B cell (primary cell): Measurements from ENCODE around the gene AOPEP. TPM values are rescaled to one million over a fixed set of nuclear protein-coding genes. Genes with fewer than 3 reads are reported as not detected.

Experiments used
- ATAC-seq: fragments of 200-7000 bp; cut with Tn5 transposase; one replicate; pipeline ENCODE4 v1.10.0; 2021; ENCODE audit warnings: low read depth, mild to moderate bottlenecking, moderate number of reproducible peaks, moderate library complexity
- CTCF ChIA-PET: fragments of 350-600 bp; sonication (Branson Sonifier 250); formaldehyde crosslinking; loops from one replicate; lab custom pipeline; 2021; ENCODE audit warnings: antibody characterized with exemption, inconsistent platforms; lab: Charles Lee
- POLR2A ChIA-PET: fragments of 350-600 bp; sonication (Branson Sonifier 250); formaldehyde crosslinking; loops from one replicate; lab custom pipeline; 2021; ENCODE audit warnings: antibody characterized with exemption; lab: Charles Lee
- DNase-seq: peaks from one replicate; pipeline ENCODE4 v3.0.0; 2013
- H2AFZ ChIP-seq: 2 replicates; pipeline ENCODE4 v1.6.1; 2012; ENCODE audit warnings: mild to moderate bottlenecking, low read depth, low read length; ENCODE audit not compliant: insufficient read depth, poor library complexity, severe bottlenecking
- H3K27ac ChIP-seq, 2 donors: 1 replicate in 1 of 2; 2 replicates in 1 of 2; pipeline ENCODE4 v1.5.1; 2012 to 2013; ENCODE audit warnings: low read length in 2 of 2, mild to moderate bottlenecking in 2 of 2, moderate library complexity in 1 of 2
- H3K27me3 ChIP-seq, 4 experiments: fragments of 200-600 bp in 1 of 4; sonication (generic) in 1 of 4; replicated peaks in 1 of 4; 1 replicate in 2 of 4; 2 replicates in 2 of 4; pipeline versions ENCODE4 v1.6.1 to v1.7.0; 2013 to 2016; ENCODE audit warnings: low read length in 3 of 4, mild to moderate bottlenecking in 2 of 4, mixed read lengths in 1 of 4, moderate library complexity in 1 of 4; ENCODE audit not compliant: insufficient read depth in 4 of 4, control insufficient read depth in 3 of 4; ENCODE audit errors: control extremely low read depth in 1 of 4
- H3K36me3 ChIP-seq, 2 experiments: replicated peaks in 1 of 2; 1 replicate in 1 of 2; 2 replicates in 1 of 2; pipeline versions ENCODE4 v1.6.1 to v1.7.1; 2013; ENCODE audit warnings: low read length in 1 of 2; ENCODE audit not compliant: insufficient read depth in 2 of 2, control insufficient read depth in 1 of 2; ENCODE audit errors: control extremely low read depth in 1 of 2, extremely low read depth in 1 of 2
- H3K4me1 ChIP-seq, 2 donors: fragments of 200-600 bp in 1 of 2; sonication (generic) in 1 of 2; 1 replicate in 1 of 2; 2 replicates in 1 of 2; pipeline versions ENCODE4 v1.5.1 to v1.6.1; 2013 to 2017; ENCODE audit warnings: low read length in 2 of 2; ENCODE audit not compliant: control insufficient read depth in 2 of 2, insufficient read depth in 2 of 2
- H3K4me2 ChIP-seq: replicated peaks from 2 replicates; pipeline ENCODE3; 2012; ENCODE audit warnings: mild to moderate bottlenecking, low read depth, low read length; ENCODE audit not compliant: poor library complexity, severe bottlenecking
- H3K4me3 ChIP-seq, 5 experiments: fragments of 200-600 bp in 1 of 5; sonication (generic) in 1 of 5; 1 replicate in 3 of 5; 2 replicates in 2 of 5; pipeline versions ENCODE4 v1.5.1 to v1.7.0; 2011 to 2016; ENCODE audit warnings: low read length in 4 of 5, mild to moderate bottlenecking in 4 of 5, low read depth in 2 of 5, control low read depth in 1 of 5, moderate library complexity in 1 of 5; ENCODE audit not compliant: insufficient read depth in 1 of 5; ENCODE audit errors: control extremely low read depth in 1 of 5, extremely low read depth in 1 of 5
- H3K79me2 ChIP-seq: fragments of 200-600 bp; sonication (generic); one replicate; pipeline ENCODE4 v1.6.0; 2016; ENCODE audit warnings: low read length; ENCODE audit not compliant: control insufficient read depth, insufficient read depth
- H3K9ac ChIP-seq: fragments of 200-600 bp; sonication (generic); 2 replicates; pipeline ENCODE4 v1.6.1; 2017; ENCODE audit warnings: mild to moderate bottlenecking, low read length, moderate library complexity
- H3K9me3 ChIP-seq, 3 donors: one replicate each; pipeline versions ENCODE4 v1.6.1 to v1.7.1; 2013; ENCODE audit warnings: low read length in 2 of 3; ENCODE audit not compliant: control insufficient read depth in 2 of 3, insufficient read depth in 1 of 3; ENCODE audit errors: control extremely low read depth in 1 of 3
- H4K20me1 ChIP-seq: 2 replicates; pipeline ENCODE4 v1.6.0; 2012; ENCODE audit warnings: mild to moderate bottlenecking, low read length; ENCODE audit not compliant: insufficient read depth, control insufficient read depth, poor library complexity, severe bottlenecking
- H3K27ac Mint-ChIP-seq: one replicate; pipeline ENCODE4 v1.8.0; 2021; ENCODE audit warnings: mixed read lengths
- H3K27me3 Mint-ChIP-seq: one replicate; pipeline ENCODE4 v1.8.0; 2021; ENCODE audit warnings: mixed read lengths
- H3K4me1 Mint-ChIP-seq: one replicate; pipeline ENCODE4 v1.8.0; 2021; ENCODE audit warnings: mixed read lengths
- H3K4me3 Mint-ChIP-seq: one replicate; pipeline ENCODE4 v1.8.0; 2021; ENCODE audit warnings: mixed read lengths
- H3K9me3 Mint-ChIP-seq: one replicate; pipeline ENCODE4 v1.8.0; 2022; ENCODE audit warnings: mixed read lengths; ENCODE audit not compliant: insufficient read depth
- EZH2 ChIP-seq: IDR thresholded peaks from 2 replicates; pipeline ENCODE4 v1.6.1; 2012; ENCODE audit warnings: borderline replicate concordance, low read depth, mild to moderate bottlenecking, moderate library complexity, low read length; ENCODE audit not compliant: insufficient read depth, poor library complexity, severe bottlenecking
- WGBS: methylation state at CpG from one replicate; pipeline ENCODE4 v1.1.5; 2013; ENCODE audit warnings: missing lambda C conversion rate; ENCODE audit not compliant: insufficient coverage; 5-methylcytosine and 5-hydroxymethylcytosine counted together
- intact Hi-C: fragments of 100-400 bp; cut with micrococcal nuclease; formaldehyde crosslinking; loops from one replicate; pipeline ENCODE4 v1.10.0; 2022
- polyA plus RNA-seq: library from polyadenylated mRNA; depleted of rRNA; stranded (reverse); fragments of >200 nt; gene quantifications from 2 replicates; pipeline ENCODE4 v1.2.3, GENCODE V29; 2012
- total RNA-seq, 2 donors: library from RNA; stranded (reverse); fragments of 120-200 nt in 1 of 2; gene quantifications; 1 replicate in 1 of 2; 2 replicates in 1 of 2; pipeline versions ENCODE4 v1.2.3 to v1.2.4, GENCODE V29; 2013 to 2022
- TF ChIP-seq, protein P1 (sequence below): fragments of 200-600 bp; IDR thresholded peaks from one replicate; pipeline ENCODE4 v1.8.0; 2022; ENCODE audit warnings: antibody characterized with exemption, mild to moderate bottlenecking

AOPEP gene
- total and polyA plus RNA-seq, 2 donors (not counting 1 experiment from before 2014, with no cell fraction given): 5.1 to 35.8 TPM

- H4K20me1 ChIP-seq: no peaks in the 10 kb centered on the region
- H3K4me1 ChIP-seq: no peaks in the 10 kb centered on the region
- Mint-ChIP-seq H3K27ac (no peak overlapping the region), H3K4me1 (no peaks in the 10 kb centered on the region), H3K27me3 (no peaks in the 10 kb centered on the region), H3K9me3 (no peaks in the 10 kb centered on the region), H3K4me3 (no peak overlapping the region)
- no peaks in the 10 kb centered on the region for H3K36me3 ChIP-seq
- intact Hi-C loops: no loop called here
- H3K9ac ChIP-seq: no peak overlapping the region
- H3K4me3 ChIP-seq: no peak overlapping the region
- ATAC-seq: no peak
- WGBS: 96% methylated on average over 3 of the region's 7 CpGs
- ChIA-PET POLR2A (no interaction called here), CTCF (no interaction called here)
- no peaks in the 10 kb centered on the region for H3K27me3 ChIP-seq
- no peak overlapping the region for H3K4me2 ChIP-seq
- H2AFZ ChIP-seq: no peak overlapping the region
- TF ChIP-seq EZH2: no peak
- TF ChIP-seq, protein P1, sequence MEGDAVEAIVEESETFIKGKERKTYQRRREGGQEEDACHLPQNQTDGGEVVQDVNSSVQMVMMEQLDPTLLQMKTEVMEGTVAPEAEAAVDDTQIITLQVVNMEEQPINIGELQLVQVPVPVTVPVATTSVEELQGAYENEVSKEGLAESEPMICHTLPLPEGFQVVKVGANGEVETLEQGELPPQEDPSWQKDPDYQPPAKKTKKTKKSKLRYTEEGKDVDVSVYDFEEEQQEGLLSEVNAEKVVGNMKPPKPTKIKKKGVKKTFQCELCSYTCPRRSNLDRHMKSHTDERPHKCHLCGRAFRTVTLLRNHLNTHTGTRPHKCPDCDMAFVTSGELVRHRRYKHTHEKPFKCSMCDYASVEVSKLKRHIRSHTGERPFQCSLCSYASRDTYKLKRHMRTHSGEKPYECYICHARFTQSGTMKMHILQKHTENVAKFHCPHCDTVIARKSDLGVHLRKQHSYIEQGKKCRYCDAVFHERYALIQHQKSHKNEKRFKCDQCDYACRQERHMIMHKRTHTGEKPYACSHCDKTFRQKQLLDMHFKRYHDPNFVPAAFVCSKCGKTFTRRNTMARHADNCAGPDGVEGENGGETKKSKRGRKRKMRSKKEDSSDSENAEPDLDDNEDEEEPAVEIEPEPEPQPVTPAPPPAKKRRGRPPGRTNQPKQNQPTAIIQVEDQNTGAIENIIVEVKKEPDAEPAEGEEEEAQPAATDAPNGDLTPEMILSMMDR: no peak
- no peak overlapping the region for H3K27ac ChIP-seq
- DNase-seq: no peak
- no peaks in the 10 kb centered on the region for H3K79me2 ChIP-seq
- H3K9me3 ChIP-seq: no peaks in the 10 kb centered on the region
These were observed 349.2 kb downstream of the AOPEP start for GRCh38 chr9:95075700-95076099.

- Mint-ChIP-seq H3K4me1 (no peaks in the 10 kb centered on the region), H3K4me3 (no peak overlapping the region), H3K9me3 (no peaks in the 10 kb centered on the region), H3K27me3 (no peaks in the 10 kb centered on the region), H3K27ac (no peak overlapping the region)
- no peaks in the 10 kb centered on the region for H3K36me3 ChIP-seq
- no peaks in the 10 kb centered on the region for H3K79me2 ChIP-seq
- no peaks in the 10 kb centered on the region for H4K20me1 ChIP-seq
- H3K9me3 ChIP-seq: no peaks in the 10 kb centered on the region
- H3K9ac ChIP-seq: no peak overlapping the region
- no peak overlapping the region for H3K4me2 ChIP-seq
- ATAC-seq: no peak
- ChIA-PET CTCF (no interaction called here), POLR2A (no interaction called here)
- H3K27ac ChIP-seq: no peak overlapping the region
- no peak overlapping the region for H3K4me3 ChIP-seq
- DNase-seq: no peak
- no peak overlapping the region for H2AFZ ChIP-seq
- H3K4me1 ChIP-seq: no peaks in the 10 kb centered on the region
- no peaks in the 10 kb centered on the region for H3K27me3 ChIP-seq
- WGBS: 100% methylated on average over 1 of the region's 1 CpG
- TF ChIP-seq EZH2: no peak
- TF ChIP-seq, protein P1: no peak
- intact Hi-C loops: no loop called here
These were observed 350.2 kb downstream of the AOPEP start for GRCh38 chr9:95076696-95077052.
